Ishikawa (cell line): ENCODE results near the gene ABCB9.

Experiments used
- EP300 ChIP-seq: IDR thresholded peaks from 2 replicates; pipeline ENCODE4 v1.6.1; 2012; ENCODE audit warnings: borderline replicate concordance
- TEAD4 ChIP-seq: IDR thresholded peaks from 2 replicates; pipeline ENCODE4 v1.6.1; 2012

DNA sequence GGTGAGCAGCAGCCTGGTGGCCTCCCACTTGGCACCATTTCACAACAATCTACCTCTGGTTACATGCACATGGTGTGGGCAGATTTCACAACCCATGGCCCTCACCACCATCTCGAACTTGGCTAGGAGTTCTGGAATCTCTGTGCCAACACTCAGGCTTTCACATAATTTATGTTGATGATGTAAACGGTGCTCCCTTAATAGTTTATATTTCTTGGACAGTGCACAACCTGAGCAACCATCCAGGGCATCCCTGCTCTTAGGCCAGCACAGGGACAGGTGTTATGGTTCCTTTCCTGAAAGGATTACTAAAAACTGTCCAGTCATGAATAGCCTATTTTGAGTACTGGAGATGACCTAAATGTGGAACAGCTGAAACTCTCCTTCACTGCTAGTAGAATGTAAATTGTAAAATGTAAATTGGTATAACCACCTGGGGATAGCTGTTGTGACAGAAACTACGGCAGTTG, 28.6 kb downstream of the ABCB9 start:
- TF ChIP-seq TEAD4: no peak
- no peak for TF ChIP-seq EP300
